Activated B cell treated with CpG ODN at 0.5 μM for 24 hours (primary cell): ENCODE data around the gene TBKBP1. TPM values are rescaled to one million over a fixed set of nuclear protein-coding genes. Genes with fewer than 3 reads are reported as not detected.
A peak's percentile ranks its signal among the peaks of the same experiment; 100 is the strongest.

ENCODE experiments used
- ATAC-seq: fragments of 200-7000 bp; cut with Tn5 transposase; one replicate; pipeline ENCODE4 v1.10.0; 2021; ENCODE audit warnings: low read depth, mild to moderate bottlenecking, moderate library complexity
- CTCF ChIA-PET: fragments of 350-600 bp; sonication (Branson Sonifier 250); formaldehyde crosslinking; loops from one replicate; lab custom pipeline; 2021; ENCODE audit warnings: antibody characterized with exemption; lab: Charles Lee
- POLR2A ChIA-PET: fragments of 350-600 bp; sonication (Branson Sonifier 250); formaldehyde crosslinking; loops from one replicate; lab custom pipeline; 2021; ENCODE audit warnings: antibody characterized with exemption; lab: Charles Lee
- DNase-seq: peaks from one replicate; pipeline ENCODE4 v3.0.0; 2022
- H3K27ac Mint-ChIP-seq: one replicate; pipeline ENCODE4 v1.8.0; 2020; ENCODE audit warnings: mixed read lengths
- H3K27me3 Mint-ChIP-seq: one replicate; pipeline ENCODE4 v1.8.0; 2021; ENCODE audit warnings: mixed read lengths
- H3K36me3 Mint-ChIP-seq: one replicate; pipeline ENCODE4 v1.8.0; 2021; ENCODE audit warnings: low read depth, mixed read lengths
- H3K4me1 Mint-ChIP-seq: one replicate; pipeline ENCODE4 v1.8.0; 2021; ENCODE audit warnings: mixed read lengths
- H3K4me3 Mint-ChIP-seq: one replicate; pipeline ENCODE4 v1.8.0; 2020; ENCODE audit warnings: mild to moderate bottlenecking, mixed read lengths
- H3K9me3 Mint-ChIP-seq: one replicate; pipeline ENCODE4 v1.8.0; 2020; ENCODE audit warnings: mixed read lengths
- intact Hi-C: fragments of 100-400 bp; cut with micrococcal nuclease; formaldehyde crosslinking; loops from one replicate; pipeline ENCODE4 v1.15.1; 2024
- total RNA-seq: library from RNA; stranded (reverse); gene quantifications from 2 replicates; pipeline ENCODE4 v1.2.3, GENCODE V29; 2022
- TF ChIP-seq, protein P1 (sequence below): fragments of 200-600 bp; IDR thresholded peaks from one replicate; pipeline ENCODE4 v1.8.0; 2022; ENCODE audit warnings: antibody characterized with exemption, mild to moderate bottlenecking

The TBKBP1 gene
- total RNA-seq, 1 donor from 2014 or later, result 4.1 TPM

DNA sequence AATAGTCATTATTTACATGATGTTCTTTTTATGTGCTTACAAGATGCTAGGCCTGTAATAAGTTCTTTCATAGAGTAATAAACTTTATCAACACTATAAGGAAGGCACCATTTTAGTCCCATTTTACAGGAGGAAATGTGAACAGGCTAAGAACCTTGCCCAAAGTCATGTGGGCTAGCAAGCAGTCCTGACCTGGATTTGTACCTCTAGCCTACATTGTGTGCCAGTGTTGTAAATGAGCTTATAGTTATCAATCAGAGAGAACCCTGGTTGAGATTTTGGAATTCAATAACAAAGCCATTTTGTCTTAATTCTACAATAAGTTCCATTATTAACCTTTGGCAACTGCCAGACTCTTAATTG, 6.7 kb upstream of the TBKBP1 start:
- Mint-ChIP-seq H3K36me3 (peaks cover 45% of the 10 kb centered on the region), H3K27ac (no peak overlapping the region), H3K4me3 (no peak overlapping the region), H3K4me1 (peaks cover 3% of the 10 kb centered on the region), H3K27me3 (no peaks in the 10 kb centered on the region), H3K9me3 (no peaks in the 10 kb centered on the region)
- CTCF ChIA-PET, result interaction anchor here (0.7 to 1.7 kb wide), 2 partner anchors 9 to 10 kb away, joined by 3 to 4 read pairs; no protein-coding TSS in a partner anchor
- ATAC-seq (no peak), DNase-seq (no peak)
- intact Hi-C loops, result no loop called here
- POLR2A ChIA-PET, result interaction anchor here (0.7 to 0.9 kb wide), 2 partner anchors 37 to 38 kb away, joined by 3 to 6 read pairs; partner anchors contain the start of gene KPNB1
- TF ChIP-seq, protein P1, sequence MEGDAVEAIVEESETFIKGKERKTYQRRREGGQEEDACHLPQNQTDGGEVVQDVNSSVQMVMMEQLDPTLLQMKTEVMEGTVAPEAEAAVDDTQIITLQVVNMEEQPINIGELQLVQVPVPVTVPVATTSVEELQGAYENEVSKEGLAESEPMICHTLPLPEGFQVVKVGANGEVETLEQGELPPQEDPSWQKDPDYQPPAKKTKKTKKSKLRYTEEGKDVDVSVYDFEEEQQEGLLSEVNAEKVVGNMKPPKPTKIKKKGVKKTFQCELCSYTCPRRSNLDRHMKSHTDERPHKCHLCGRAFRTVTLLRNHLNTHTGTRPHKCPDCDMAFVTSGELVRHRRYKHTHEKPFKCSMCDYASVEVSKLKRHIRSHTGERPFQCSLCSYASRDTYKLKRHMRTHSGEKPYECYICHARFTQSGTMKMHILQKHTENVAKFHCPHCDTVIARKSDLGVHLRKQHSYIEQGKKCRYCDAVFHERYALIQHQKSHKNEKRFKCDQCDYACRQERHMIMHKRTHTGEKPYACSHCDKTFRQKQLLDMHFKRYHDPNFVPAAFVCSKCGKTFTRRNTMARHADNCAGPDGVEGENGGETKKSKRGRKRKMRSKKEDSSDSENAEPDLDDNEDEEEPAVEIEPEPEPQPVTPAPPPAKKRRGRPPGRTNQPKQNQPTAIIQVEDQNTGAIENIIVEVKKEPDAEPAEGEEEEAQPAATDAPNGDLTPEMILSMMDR, result no peak

DNA sequence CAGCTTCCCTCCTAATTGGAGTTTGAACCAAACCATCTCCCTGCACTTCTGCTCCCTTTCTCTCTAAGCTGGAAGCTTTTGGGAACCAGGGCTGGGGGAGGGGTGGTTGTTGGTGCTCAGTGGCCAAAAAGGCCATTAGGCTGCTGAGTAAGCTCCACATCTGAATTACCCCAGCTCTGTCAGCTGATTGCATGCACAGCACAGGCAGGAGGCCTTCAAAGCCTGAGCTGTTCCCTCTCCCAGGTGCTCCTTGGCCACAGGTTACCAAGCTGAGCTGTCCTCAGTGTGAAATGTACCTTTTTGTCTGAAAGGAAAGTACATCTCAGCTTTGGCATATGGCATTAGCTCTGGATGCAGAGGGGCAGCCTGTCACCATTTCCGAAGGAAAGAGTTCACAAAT, 6.2 kb upstream of the TBKBP1 start:
- Mint-ChIP-seq H3K27me3 (no peaks in the 10 kb centered on the region), H3K9me3 (no peaks in the 10 kb centered on the region), H3K4me1 (peaks cover 8% of the 10 kb centered on the region), H3K4me3 (no peak overlapping the region), H3K36me3 (peaks cover 41% of the 10 kb centered on the region), H3K27ac (no peak overlapping the region)
- ChIA-PET CTCF (interaction anchor here (0.7 to 1.7 kb wide), 2 partner anchors 9 kb away, joined by 3 to 4 read pairs; no protein-coding TSS in a partner anchor), POLR2A (interaction anchor here (0.7 to 0.9 kb wide), 2 partner anchors 37 to 39 kb away, joined by 3 to 6 read pairs; partner anchors contain the start of gene KPNB1)
- DNase-seq (no peak), ATAC-seq (no peak)
- TF ChIP-seq, protein P1, result no peak
- intact Hi-C loops, result no loop called here

DNA sequence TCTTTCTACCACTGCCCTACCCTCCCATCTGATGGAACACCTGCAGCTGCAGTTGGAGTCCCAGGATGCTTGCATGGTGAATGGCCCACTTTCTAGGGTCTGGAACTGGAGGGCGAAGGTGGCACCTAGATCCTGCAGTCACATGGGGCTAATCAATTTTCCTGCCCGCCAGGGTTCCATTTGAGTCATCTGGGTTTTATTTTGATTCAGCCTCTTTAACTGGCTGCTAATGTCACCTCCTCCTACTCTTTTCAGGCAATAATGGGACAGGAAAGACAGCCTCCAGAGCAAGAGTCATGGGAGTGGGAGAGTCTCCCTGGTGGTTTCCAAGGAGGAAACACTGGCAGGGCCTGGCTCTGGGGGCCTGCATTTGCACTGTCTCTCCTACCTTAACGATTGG, 3.8 kb upstream of the TBKBP1 start:
- ATAC-seq, result no peak
- no peaks in the 10 kb centered on the region for H3K27me3 Mint-ChIP-seq
- H3K36me3 Mint-ChIP-seq, result peaks cover 19% of the 10 kb centered on the region
- H3K4me1 Mint-ChIP-seq, result peaks cover 20% of the 10 kb centered on the region
- CTCF ChIA-PET, result no interaction called here
- TF ChIP-seq, protein P1, result no peak
- H3K27ac Mint-ChIP-seq, result no peak overlapping the region
- no peak for DNase-seq
- POLR2A ChIA-PET, result no interaction called here
- H3K9me3 Mint-ChIP-seq, result no peaks in the 10 kb centered on the region
- intact Hi-C loops, result no loop called here
- H3K4me3 Mint-ChIP-seq, result no peak overlapping the region

DNA sequence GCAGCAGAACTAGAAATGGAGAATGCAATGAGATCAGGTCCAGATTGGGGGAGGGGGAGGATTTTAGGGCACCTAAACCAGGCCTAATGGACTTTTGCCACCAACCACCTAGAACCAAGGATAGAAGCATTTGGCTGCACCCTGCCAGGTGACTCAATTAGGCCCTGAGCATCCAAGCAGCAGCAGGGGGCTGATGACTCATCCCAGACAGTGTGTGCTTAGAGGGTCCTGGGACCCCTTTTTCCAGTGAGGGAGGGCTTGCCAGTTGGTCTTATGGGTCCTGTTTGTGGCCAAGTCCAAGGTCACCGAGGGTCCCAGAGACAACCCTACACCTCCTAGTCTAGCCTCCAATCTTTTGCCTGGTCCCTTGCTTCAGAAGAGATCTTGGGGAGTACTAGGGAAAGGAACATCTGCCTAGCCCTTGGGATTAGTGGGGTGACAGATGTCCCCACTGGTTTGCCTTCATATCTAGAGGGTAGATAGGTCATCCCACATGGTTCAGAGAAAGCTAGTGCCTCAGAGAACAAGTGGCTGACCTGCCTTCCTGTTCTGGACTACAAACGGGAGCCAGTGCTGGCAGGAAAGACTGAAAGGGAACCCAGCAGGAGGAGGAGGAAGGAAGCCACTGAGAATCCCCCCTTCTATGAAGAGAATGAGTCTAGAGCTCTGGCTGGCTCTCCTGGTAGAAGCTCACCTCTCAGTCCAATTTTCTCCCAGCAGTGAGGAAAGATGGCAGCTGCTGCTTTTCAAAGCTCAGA, 1.6 kb upstream of the TBKBP1 start:
- peak overlapping the region; percentile 85 for H3K4me3 Mint-ChIP-seq
- DNase-seq, result no peak
- CTCF ChIA-PET, result no interaction called here
- peaks cover 30% of the 10 kb centered on the region for H3K4me1 Mint-ChIP-seq
- H3K27me3 Mint-ChIP-seq, result no peaks in the 10 kb centered on the region
- no peak overlapping the region for H3K27ac Mint-ChIP-seq
- H3K36me3 Mint-ChIP-seq, result no peaks in the 10 kb centered on the region
- ATAC-seq, result no peak
- TF ChIP-seq, protein P1, result no peak
- intact Hi-C loops, result no loop called here
- no peaks in the 10 kb centered on the region for H3K9me3 Mint-ChIP-seq
- POLR2A ChIA-PET, result interaction anchor here (1.0 kb wide), 1 partner anchor 41 kb away, joined by 3 read pairs; the partner anchor contains the start of gene TBX21
